H1 (cell line): ENCODE measurements around the gene ARSI. TPM values are rescaled to one million over a fixed set of nuclear protein-coding genes. Genes with fewer than 3 reads are reported as not detected.

Experiments used
- CTCF ChIA-PET: fragments of 300-600 bp; sonication (Branson Sonifier 250); formaldehyde crosslinking; loops from one replicate; lab custom pipeline; 2021; ENCODE audit not compliant: partially characterized antibody; lab: Charles Lee
- POLR2A ChIA-PET: fragments of 300-600 bp; sonication (Branson Sonifier 250); formaldehyde crosslinking; loops from one replicate; lab custom pipeline; 2021; ENCODE audit warnings: inconsistent platforms; ENCODE audit not compliant: partially characterized antibody; lab: Charles Lee
- DNase-seq, 2 experiments: peaks; one replicate each; pipeline versions ENCODE4 v3.0.0 to v3.0.0-alpha.2; 2010 to 2022; ENCODE audit warnings: low spot score in 2 of 2, low read depth in 1 of 2, mixed read lengths in 1 of 2
- FAIRE-seq: peaks from 2 replicates; lab custom pipeline; 2011; peaks lifted over from hg19 to GRCh38; lab: Jason Lieb, UNC
- H2AFZ ChIP-seq: 2 replicates; pipeline ENCODE4 v1.8.1; 2012; ENCODE audit warnings: low read length, inconsistent platforms
- H2AK5ac ChIP-seq: 2 replicates; pipeline ENCODE4 v1.6.1; 2013; ENCODE audit warnings: low read depth, low read length
- H2BK120ac ChIP-seq: replicated peaks from 2 replicates; pipeline ENCODE3; 2013; ENCODE audit warnings: low read depth, low read length, inconsistent platforms
- H2BK12ac ChIP-seq: 2 replicates; pipeline ENCODE4 v1.6.1; 2013; ENCODE audit warnings: low read depth, low read length
- H2BK15ac ChIP-seq: 2 replicates; pipeline ENCODE4 v1.6.1; 2013; ENCODE audit warnings: low read length
- H2BK20ac ChIP-seq: 2 replicates; pipeline ENCODE4 v1.6.1; 2013; ENCODE audit warnings: low read length
- H2BK5ac ChIP-seq: 2 replicates; pipeline ENCODE4 v1.6.1; 2013; ENCODE audit warnings: low read depth, low read length
- H3K14ac ChIP-seq: 2 replicates; pipeline ENCODE4 v1.6.1; 2013; ENCODE audit warnings: inconsistent platforms; ENCODE audit not compliant: insufficient read length
- H3K18ac ChIP-seq: 2 replicates; pipeline ENCODE4 v1.6.1; 2013; ENCODE audit warnings: low read length; ENCODE audit errors: extremely low read depth
- H3K23ac ChIP-seq: 2 replicates; pipeline ENCODE4 v1.6.1; 2013; ENCODE audit warnings: inconsistent platforms; ENCODE audit not compliant: insufficient read length
- H3K23me2 ChIP-seq: 2 replicates; pipeline ENCODE4 v1.6.1; 2013; ENCODE audit warnings: low read depth, low read length
- H3K27ac ChIP-seq: 2 replicates; pipeline ENCODE4 v1.6.1; 2011; ENCODE audit warnings: low read depth, low read length, inconsistent platforms
- H3K27me3 ChIP-seq, 4 experiments: replicated peaks in 1 of 4; 1 replicate in 1 of 4; 2 replicates in 3 of 4; pipeline versions ENCODE4 v1.6.1 to v1.8.1; 2011 to 2013; ENCODE audit warnings: low read length in 3 of 4, mild to moderate bottlenecking in 3 of 4, inconsistent platforms in 2 of 4, mixed read lengths in 2 of 4, moderate library complexity in 1 of 4; ENCODE audit not compliant: control insufficient read depth in 3 of 4, insufficient read depth in 3 of 4; ENCODE audit errors: extremely low read depth in 1 of 4
- H3K36me3 ChIP-seq, 4 experiments: 2 replicates each; pipeline versions ENCODE4 v1.6.1 to v1.8.1; 2011 to 2013; ENCODE audit warnings: mild to moderate bottlenecking in 4 of 4, low read length in 3 of 4, moderate library complexity in 2 of 4, control low read depth in 1 of 4, inconsistent platforms in 1 of 4; ENCODE audit not compliant: insufficient read depth in 4 of 4, control insufficient read depth in 2 of 4
- H3K4ac ChIP-seq: replicated peaks from 2 replicates; pipeline ENCODE3; 2013; ENCODE audit warnings: low read length, low read depth, mixed read lengths, inconsistent platforms; ENCODE audit not compliant: insufficient read length
- H3K4me1 ChIP-seq, 4 experiments: replicated peaks in 1 of 4; 1 replicate in 1 of 4; 2 replicates in 3 of 4; pipeline versions ENCODE4 v1.6.1 to v1.8.1; 2011 to 2013; ENCODE audit warnings: low read length in 3 of 4, inconsistent platforms in 2 of 4, mixed read lengths in 1 of 4; ENCODE audit not compliant: insufficient read depth in 4 of 4, control insufficient read depth in 3 of 4
- H3K4me2 ChIP-seq, 2 experiments: 2 replicates each; pipeline versions ENCODE4 v1.6.1 to v1.8.1; 2011 to 2013; ENCODE audit warnings: low read depth in 2 of 2, low read length in 2 of 2, control low read depth in 1 of 2, inconsistent platforms in 1 of 2, mild to moderate bottlenecking in 1 of 2; ENCODE audit not compliant: insufficient read depth in 1 of 2
- H3K4me3 ChIP-seq, 4 experiments: fragments of 200-600, 300-600 bp in 1 of 4; sonication (generic), shearing (Covaris generic), sonication (Bioruptor Twin) in 1 of 4; 2 replicates each; pipeline versions ENCODE4 v1.5.1 to v1.8.1; 2011 to 2016; ENCODE audit warnings: low read length in 4 of 4, low read depth in 3 of 4, control low read depth in 2 of 4, inconsistent platforms in 2 of 4, mild to moderate bottlenecking in 2 of 4, mixed read lengths in 1 of 4, moderate library complexity in 1 of 4; ENCODE audit not compliant: insufficient read depth in 2 of 4; ENCODE audit errors: extremely low read depth in 1 of 4
- H3K56ac ChIP-seq: replicated peaks from 2 replicates; pipeline ENCODE3; 2013; ENCODE audit warnings: low read depth, mild to moderate bottlenecking, mixed read lengths, low read length, inconsistent platforms; ENCODE audit not compliant: insufficient read length
- H3K79me1 ChIP-seq: 2 replicates; pipeline ENCODE4 v1.6.1; 2013; ENCODE audit warnings: low read depth, low read length, control low read depth
- H3K79me2 ChIP-seq, 2 experiments: 2 replicates each; pipeline versions ENCODE4 v1.6.1 to v1.8.1; 2012 to 2013; ENCODE audit warnings: low read length in 2 of 2, mild to moderate bottlenecking in 2 of 2, inconsistent platforms in 1 of 2; ENCODE audit not compliant: insufficient read depth in 2 of 2, control insufficient read depth in 1 of 2
- H3K9ac ChIP-seq, 4 experiments: replicated peaks in 1 of 4; 1 replicate in 1 of 4; 2 replicates in 3 of 4; pipeline versions ENCODE4 v1.6.1 to v1.8.1; 2011 to 2013; ENCODE audit warnings: low read depth in 3 of 4, low read length in 3 of 4, control low read depth in 2 of 4, mild to moderate bottlenecking in 2 of 4, moderate library complexity in 2 of 4, inconsistent platforms in 1 of 4; ENCODE audit errors: extremely low read depth in 1 of 4
- H3K9me3 ChIP-seq, 2 experiments: 2 replicates each; pipeline versions ENCODE4 v1.6.1 to v1.8.1; 2012 to 2013; ENCODE audit warnings: mild to moderate bottlenecking in 2 of 2, moderate library complexity in 2 of 2, control low read depth in 1 of 2, inconsistent platforms in 1 of 2, low read depth in 1 of 2, low read length in 1 of 2, mixed read lengths in 1 of 2; ENCODE audit not compliant: insufficient read depth in 2 of 2
- H4K20me1 ChIP-seq, 2 experiments: replicated peaks in 1 of 2; 2 replicates each; pipeline versions ENCODE3 to v1.8.1; 2011 to 2013; ENCODE audit warnings: inconsistent platforms in 2 of 2, low read length in 2 of 2, mild to moderate bottlenecking in 1 of 2; ENCODE audit not compliant: insufficient read depth in 2 of 2, control insufficient read depth in 1 of 2
- H4K5ac ChIP-seq: 2 replicates; pipeline ENCODE4 v1.6.1; 2013; ENCODE audit warnings: low read length, low read depth, mixed read lengths, inconsistent platforms; ENCODE audit not compliant: insufficient read length
- H4K8ac ChIP-seq: 2 replicates; pipeline ENCODE4 v1.8.0; 2013; ENCODE audit warnings: mild to moderate bottlenecking, moderate library complexity, low read length, inconsistent platforms; ENCODE audit not compliant: insufficient read depth; ENCODE audit errors: extremely low read depth
- H4K91ac ChIP-seq: replicated peaks from 2 replicates; pipeline ENCODE3; 2013; ENCODE audit warnings: low read length, mixed read lengths, inconsistent platforms; ENCODE audit not compliant: insufficient read length
- CBX5 ChIP-seq: fragments of 300-800, 300-1000 bp; sonication (generic); IDR thresholded peaks from 2 replicates; pipeline ENCODE4 v1.7.1; 2016; ENCODE audit warnings: antibody characterized with exemption, low read length, low read depth
- CBX8 ChIP-seq: fragments of 300-800, 300-1000 bp; sonication (generic); IDR thresholded peaks from 2 replicates; pipeline ENCODE4 v1.7.1; 2016; ENCODE audit warnings: low read depth, low read length, borderline replicate concordance
- HDAC6 ChIP-seq: IDR thresholded peaks from one replicate; pipeline ENCODE4 v1.7.1; 2012; ENCODE audit warnings: low read depth, mild to moderate bottlenecking, inconsistent platforms, low read length, moderate library complexity
- MAX ChIP-seq: IDR thresholded peaks from 2 replicates; pipeline ENCODE4 v1.6.1; 2012; ENCODE audit warnings: inconsistent platforms
- SIX5 ChIP-seq: IDR thresholded peaks from 2 replicates; pipeline ENCODE4 v1.6.1; 2011; ENCODE audit warnings: mild to moderate bottlenecking, low read depth, low read length
- SP4 ChIP-seq: IDR thresholded peaks from 2 replicates; pipeline ENCODE4 v1.6.1; 2012; ENCODE audit warnings: low read length, inconsistent platforms
- TBP ChIP-seq: IDR thresholded peaks from 2 replicates; pipeline ENCODE4 v1.6.1; 2011; ENCODE audit warnings: low read depth, low read length, improper control_type of control experiment
- TCF12 ChIP-seq: IDR thresholded peaks from 2 replicates; pipeline ENCODE4 v1.6.1; 2011; ENCODE audit warnings: low read depth, mild to moderate bottlenecking, low read length
- TEAD4 ChIP-seq: IDR thresholded peaks from 2 replicates; pipeline ENCODE4 v1.6.1; 2012; ENCODE audit warnings: low read depth, low read length, inconsistent platforms, mixed read lengths
- WGBS, 2 experiments: shearing (Covaris generic) in 1 of 2; methylation state at CpG; one replicate each; pipeline versions ENCODE4 v1.1.6 to v1.1.7; 2013 to 2015; ENCODE audit warnings: low lambda C conversion rate in 2 of 2, mixed read lengths in 2 of 2, inconsistent platforms in 1 of 2, low coverage in 1 of 2, missing lambda C conversion rate in 1 of 2; ENCODE audit not compliant: insufficient replicate concordance in 2 of 2, insufficient coverage in 1 of 2, insufficient read length in 1 of 2; ENCODE audit errors: extremely low coverage in 1 of 2, missing lambda C conversion rate in 1 of 2; 5-methylcytosine and 5-hydroxymethylcytosine counted together
- polyA plus RNA-seq, 7 experiments: library from polyadenylated mRNA; depleted of rRNA in 3 of 7; stranded (reverse) in 5 of 7; unstranded in 2 of 7; fragments of >200 nt in 5 of 7; fragments of 200-250 nt in 2 of 7; gene quantifications; 1 replicate in 5 of 7; 2 replicates in 1 of 7; 4 replicates in 1 of 7; pipeline versions ENCODE4 v1.2.1 to v1.2.3, GENCODE V29; 2011 to 2013; ENCODE audit warnings: missing spikeins in 2 of 7, mixed read lengths in 2 of 7
- total RNA-seq: library from RNA; stranded (reverse); fragmentation: NEBNext Ultra II Directional; extraction: Animal tissue kit (Norgen Biotek cat#: 25700); gene quantifications from 2 replicates; pipeline ENCODE4 v1.2.1, GENCODE V29; 2021

ARSI gene
- total and polyA plus RNA-seq, 2 of the 8 experiments (the other 6 are each of a cell fraction or from before 2014, with no cell fraction given) = 4.5 to 6.7 TPM

- Histone ChIP-seq H3K14ac (no peak overlapping the region), H3K79me2 (peaks cover 0 to 2% of the 10 kb centered on the region in 2 experiments; a peak in 1 of 4 replicates), H2BK120ac (no peak overlapping the region), H4K20me1 (peaks cover 0 to 4% of the 10 kb centered on the region in 2 experiments), H2AK5ac (no peak overlapping the region), H2BK20ac (no peak overlapping the region), H3K79me1 (no peaks in the 10 kb centered on the region), H3K56ac (no peak overlapping the region), H3K27me3 (peaks cover 0 to 2% (median 0%) of the 10 kb centered on the region in 4 experiments; a peak in 1 of 7 replicates), H4K5ac (no peak overlapping the region), H3K4me1 (peaks cover 0 to 18% (median 4%) of the 10 kb centered on the region in 4 experiments; a peak in 6 of 7 replicates), H3K9me3 (no peaks in the 10 kb centered on the region), H3K27ac (no peak overlapping the region), H2BK12ac (0 out of 2 replicates have a peak overlapping the region, but pooled peaks have one; percentile 91), H4K91ac (peak overlapping the region; percentile 18), H3K4me3 (no peak overlapping the region), H4K8ac (no peak overlapping the region), H3K23me2 (peaks cover 6% of the 10 kb centered on the region), H3K9ac (no peak overlapping the region), H3K18ac (no peak overlapping the region), H3K23ac (no peak overlapping the region), H3K36me3 (no peaks in the 10 kb centered on the region), H2AFZ (0 out of 2 replicates have a peak overlapping the region, but pooled peaks have one; percentile 48), H2BK5ac (no peak overlapping the region), H3K4me2 (no peak overlapping the region), H3K4ac (no peak overlapping the region), H2BK15ac (no peak overlapping the region)
- POLR2A ChIA-PET = no interaction called here
- FAIRE-seq = no peak
- CTCF ChIA-PET = interaction anchor here (0.9 to 3.1 kb wide), 9 partner anchors 9 to 104 kb away, joined by 3 to 20 read pairs (median 4); no protein-coding TSS in a partner anchor
- WGBS, 2 experiments = 84% methylated on average over 23 of the region's 23 CpGs; no CpG with 5 or more reads in 1 of the 2 experiments
- DNase-seq = no peak
- TF ChIP-seq TCF12 = no peak
- TF ChIP-seq SIX5 = no peak
- no peak for TF ChIP-seq TBP
- no peak for TF ChIP-seq HDAC6
- TF ChIP-seq SP4 = no peak
- TF ChIP-seq CBX8 = no peak
- no peak for TF ChIP-seq CBX5
- TF ChIP-seq TEAD4 = no peak
- no peak for TF ChIP-seq MAX
Observed at GRCh38 chr5:150264667-150265603, 37.8 kb downstream of the ARSI start.
